DND-41 (cell line): Measurements from ENCODE around the gene ASCC2.

ENCODE experiments used
- ATAC-seq: fragments of 200-7000 bp; cut with Tn5 transposase; 3 replicates; pipeline ENCODE4 v1.9.1; 2021; ENCODE audit warnings: low read depth; ENCODE audit not compliant: insufficient read depth
- DNase-seq: peaks from one replicate; pipeline ENCODE4 v3.0.0-alpha.2; 2020
- H2AFZ ChIP-seq: 2 replicates; pipeline ENCODE4 v1.6.0; 2012; ENCODE audit warnings: low read depth, low read length
- H3K27ac ChIP-seq: 2 replicates; pipeline ENCODE4 v1.5.1; 2012; ENCODE audit warnings: low read length, inconsistent platforms
- H3K27me3 ChIP-seq: fragments of 200-600 bp; sonication (generic); 2 replicates; pipeline ENCODE4 v1.6.0; 2012; ENCODE audit warnings: low read length, mild to moderate bottlenecking, inconsistent platforms; ENCODE audit not compliant: insufficient read depth, poor library complexity
- H3K36me3 ChIP-seq: 2 replicates; pipeline ENCODE4 v1.5.1; 2012; ENCODE audit warnings: low read length, inconsistent platforms; ENCODE audit not compliant: insufficient read depth
- H3K4me1 ChIP-seq: 2 replicates; pipeline ENCODE4 v1.5.1; 2012; ENCODE audit warnings: mild to moderate bottlenecking, low read length; ENCODE audit not compliant: insufficient read depth
- H3K4me2 ChIP-seq: 2 replicates; pipeline ENCODE4 v1.6.0; 2012; ENCODE audit warnings: mild to moderate bottlenecking, moderate library complexity, low read length, inconsistent platforms; ENCODE audit not compliant: insufficient read depth
- H3K4me3 ChIP-seq, 2 experiments: fragments of 200-600 bp in 1 of 2; shearing (Covaris generic) in 1 of 2; 2 replicates each; pipeline ENCODE4 v1.5.1; 2012 to 2016; ENCODE audit warnings: inconsistent platforms in 2 of 2, low read length in 2 of 2, mild to moderate bottlenecking in 2 of 2, low read depth in 1 of 2, moderate library complexity in 1 of 2
- H3K79me2 ChIP-seq: 2 replicates; pipeline ENCODE4 v1.6.0; 2012; ENCODE audit warnings: low read length, inconsistent platforms; ENCODE audit not compliant: insufficient read depth
- H3K9ac ChIP-seq: 2 replicates; pipeline ENCODE4 v1.6.0; 2012; ENCODE audit warnings: low read depth, mild to moderate bottlenecking, inconsistent platforms, low read length, moderate library complexity
- H3K9me3 ChIP-seq: 2 replicates; pipeline ENCODE4 v1.5.1; 2012; ENCODE audit warnings: low read length, moderate library complexity, mild to moderate bottlenecking, inconsistent platforms; ENCODE audit not compliant: insufficient read depth, severe bottlenecking
- H4K20me1 ChIP-seq: 2 replicates; pipeline ENCODE4 v1.6.0; 2012; ENCODE audit warnings: low read length; ENCODE audit not compliant: insufficient read depth
- EZH2 ChIP-seq: IDR thresholded peaks from 3 replicates; pipeline ENCODE4 v1.6.1; 2012; ENCODE audit warnings: borderline replicate concordance, low read depth, mild to moderate bottlenecking, moderate library complexity, low read length, inconsistent platforms; ENCODE audit not compliant: severe bottlenecking
- TF ChIP-seq, protein P1 (sequence below): IDR thresholded peaks from 2 replicates; pipeline ENCODE4 v1.5.1; 2012; ENCODE audit warnings: borderline replicate concordance, low read length, moderate library complexity, mild to moderate bottlenecking; ENCODE audit not compliant: poor library complexity, severe bottlenecking; ENCODE audit errors: extremely low read depth

The ASCC2 gene

DNA sequence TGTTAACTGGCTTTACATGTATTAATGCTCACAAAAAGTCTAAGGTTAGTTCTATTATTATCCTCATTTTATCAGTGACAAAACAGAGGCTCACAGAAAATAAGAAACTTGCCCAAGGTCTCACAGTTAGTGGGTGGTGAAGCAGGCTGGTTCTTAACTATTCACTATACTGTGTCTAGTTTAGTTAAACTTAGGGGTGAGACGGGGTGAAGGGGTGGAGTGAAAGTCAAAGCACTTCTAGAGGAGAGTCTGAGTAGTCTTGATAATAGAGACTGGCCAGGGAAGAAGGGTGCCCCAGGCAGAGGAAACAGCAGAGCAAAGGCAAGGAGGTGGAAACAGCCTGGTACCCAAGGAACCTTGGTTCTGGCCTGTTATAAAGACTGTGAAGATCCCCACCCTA is 4.0 kb downstream of the ASCC2 start:
- peaks cover 46% of the 10 kb centered on the region for H3K36me3 ChIP-seq
- H2AFZ ChIP-seq, result no peak overlapping the region
- no peak overlapping the region for H3K27ac ChIP-seq
- H3K4me1 ChIP-seq, result peaks cover 28% of the 10 kb centered on the region
- TF ChIP-seq, protein P1, sequence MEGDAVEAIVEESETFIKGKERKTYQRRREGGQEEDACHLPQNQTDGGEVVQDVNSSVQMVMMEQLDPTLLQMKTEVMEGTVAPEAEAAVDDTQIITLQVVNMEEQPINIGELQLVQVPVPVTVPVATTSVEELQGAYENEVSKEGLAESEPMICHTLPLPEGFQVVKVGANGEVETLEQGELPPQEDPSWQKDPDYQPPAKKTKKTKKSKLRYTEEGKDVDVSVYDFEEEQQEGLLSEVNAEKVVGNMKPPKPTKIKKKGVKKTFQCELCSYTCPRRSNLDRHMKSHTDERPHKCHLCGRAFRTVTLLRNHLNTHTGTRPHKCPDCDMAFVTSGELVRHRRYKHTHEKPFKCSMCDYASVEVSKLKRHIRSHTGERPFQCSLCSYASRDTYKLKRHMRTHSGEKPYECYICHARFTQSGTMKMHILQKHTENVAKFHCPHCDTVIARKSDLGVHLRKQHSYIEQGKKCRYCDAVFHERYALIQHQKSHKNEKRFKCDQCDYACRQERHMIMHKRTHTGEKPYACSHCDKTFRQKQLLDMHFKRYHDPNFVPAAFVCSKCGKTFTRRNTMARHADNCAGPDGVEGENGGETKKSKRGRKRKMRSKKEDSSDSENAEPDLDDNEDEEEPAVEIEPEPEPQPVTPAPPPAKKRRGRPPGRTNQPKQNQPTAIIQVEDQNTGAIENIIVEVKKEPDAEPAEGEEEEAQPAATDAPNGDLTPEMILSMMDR, result no peak
- no peak for TF ChIP-seq EZH2
- no peaks in the 10 kb centered on the region for H3K9me3 ChIP-seq
- no peak overlapping the region for H3K9ac ChIP-seq
- ATAC-seq (no peak), DNase-seq (no peak)
- peaks cover 6% of the 10 kb centered on the region; the same call in 1 of the 2 replicates for H4K20me1 ChIP-seq
- H3K27me3 ChIP-seq, result no peaks in the 10 kb centered on the region
- H3K4me3 ChIP-seq, result no peak overlapping the region
- no peak overlapping the region for H3K4me2 ChIP-seq
- H3K79me2 ChIP-seq, result peaks cover 42% of the 10 kb centered on the region

DNA sequence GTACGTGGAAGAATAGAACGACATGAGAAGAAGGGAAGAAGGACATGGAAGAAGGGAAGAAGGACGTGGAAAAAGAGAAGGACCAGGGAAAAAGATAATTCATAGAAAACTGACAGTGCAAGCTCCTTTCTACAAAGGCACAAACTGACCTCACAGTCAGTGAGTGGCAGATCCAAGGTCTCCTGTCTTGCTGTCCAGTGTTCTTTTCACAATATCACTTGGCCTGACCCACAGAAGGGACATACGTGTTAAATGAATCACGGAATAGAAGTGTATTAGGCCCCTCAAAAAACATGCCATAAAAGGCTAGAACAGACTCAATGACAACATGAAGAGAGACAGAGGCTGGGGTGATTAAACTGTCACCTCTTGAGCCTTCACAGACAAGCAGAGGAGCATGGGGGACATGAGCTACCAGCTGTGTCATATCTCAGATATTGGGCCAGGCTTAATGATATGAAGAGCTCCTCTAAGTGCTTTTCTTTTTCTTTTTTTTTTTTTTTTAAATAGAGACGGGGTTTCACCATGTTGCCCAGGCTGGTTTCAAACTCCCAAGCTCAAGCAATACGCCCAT is 4.6 kb downstream of the ASCC2 start:
- peaks cover 42% of the 10 kb centered on the region for H3K79me2 ChIP-seq
- no peak overlapping the region for H3K4me3 ChIP-seq
- H3K9me3 ChIP-seq, result no peaks in the 10 kb centered on the region
- TF ChIP-seq EZH2, result no peak
- TF ChIP-seq, protein P1, result no peak
- H3K9ac ChIP-seq, result no peak overlapping the region
- H3K4me2 ChIP-seq, result no peak overlapping the region
- H3K4me1 ChIP-seq, result peaks cover 23% of the 10 kb centered on the region
- peaks cover 51% of the 10 kb centered on the region for H3K36me3 ChIP-seq
- peaks cover 7% of the 10 kb centered on the region; the same call in 1 of the 2 replicates for H4K20me1 ChIP-seq
- ATAC-seq (no peak), DNase-seq (no peak)
- H2AFZ ChIP-seq, result no peak overlapping the region
- no peak overlapping the region for H3K27ac ChIP-seq
- no peaks in the 10 kb centered on the region for H3K27me3 ChIP-seq

DNA sequence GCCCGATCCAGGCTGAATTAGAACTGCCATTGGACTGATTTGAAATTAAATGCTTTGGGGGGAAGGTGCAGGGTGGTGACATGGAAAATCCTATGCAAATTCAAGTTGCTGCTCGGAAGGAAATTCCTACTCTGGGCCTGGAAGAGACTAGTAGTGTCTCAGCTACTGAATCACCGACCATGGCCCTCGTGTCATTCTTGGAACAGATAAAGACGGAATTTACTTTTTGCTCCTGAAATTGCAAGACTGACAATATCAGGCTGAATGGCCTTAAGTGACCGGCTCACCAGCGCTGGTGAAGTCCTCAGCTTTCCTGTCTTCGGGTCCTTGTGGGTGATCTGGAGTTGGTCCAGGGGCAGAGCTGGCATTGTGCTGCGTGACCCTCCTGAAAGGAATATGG is 6.1 kb downstream of the ASCC2 start:
- DNase-seq, result no peak
- H4K20me1 ChIP-seq, result peaks cover 6% of the 10 kb centered on the region; the same call in 1 of the 2 replicates
- H3K79me2 ChIP-seq, result peaks cover 32% of the 10 kb centered on the region
- no peak for ATAC-seq
- peaks cover 59% of the 10 kb centered on the region for H3K36me3 ChIP-seq
- H2AFZ ChIP-seq, result no peak overlapping the region
- no peaks in the 10 kb centered on the region for H3K27me3 ChIP-seq
- no peak overlapping the region for H3K27ac ChIP-seq
- no peak overlapping the region for H3K4me2 ChIP-seq
- peaks cover 14% of the 10 kb centered on the region for H3K4me1 ChIP-seq
- no peaks in the 10 kb centered on the region for H3K9me3 ChIP-seq
- no peak overlapping the region for H3K9ac ChIP-seq
- H3K4me3 ChIP-seq, result no peak overlapping the region
- TF ChIP-seq, protein P1, result no peak
- TF ChIP-seq EZH2, result no peak
